IPS DF 6.9 (cell line): ENCODE measurements around the gene LHFPL3.
"Not testable (repeated sequence)": the region's sequence is repeated elsewhere in the genome, so short reads cannot be mapped to it uniquely, and the experiment has no call there.

ENCODE experiments used
- DNase-seq: peaks from one replicate; pipeline ENCODE4 v3.0.0-alpha.2; 2013; ENCODE audit warnings: low read depth, low spot score
- H3K27ac ChIP-seq: one replicate; pipeline ENCODE4 v1.5.1; 2013; ENCODE audit warnings: low read length, control low read depth
- H3K27me3 ChIP-seq: 2 replicates; pipeline ENCODE4 v1.6.1; 2013; ENCODE audit warnings: mild to moderate bottlenecking, low read length; ENCODE audit not compliant: control insufficient read depth, insufficient read depth
- H3K36me3 ChIP-seq: 2 replicates; pipeline ENCODE4 v1.6.1; 2013; ENCODE audit warnings: low read length; ENCODE audit not compliant: control insufficient read depth, insufficient read depth
- H3K4me1 ChIP-seq: 2 replicates; pipeline ENCODE4 v1.6.1; 2013; ENCODE audit warnings: low read length; ENCODE audit not compliant: control insufficient read depth, insufficient read depth
- H3K4me3 ChIP-seq: 2 replicates; pipeline ENCODE4 v1.5.1; 2013; ENCODE audit warnings: mild to moderate bottlenecking, low read length
- H3K9me3 ChIP-seq: 2 replicates; pipeline ENCODE4 v1.6.1; 2013; ENCODE audit warnings: low read length, inconsistent platforms; ENCODE audit not compliant: control insufficient read depth, insufficient read depth
- WGBS: extraction: QIAGEN DNeasy Blood & Tissue Kit; methylation state at CpG from one replicate; pipeline ENCODE4 v1.1.7; 2013; ENCODE audit warnings: mixed read lengths, missing lambda C conversion rate; ENCODE audit not compliant: insufficient read length, insufficient coverage; 5-methylcytosine and 5-hydroxymethylcytosine counted together

LHFPL3 gene

GRCh38 chr7:104328296-104328969, at the start of gene LHFPL3:
TSS of gene LHFPL3 (plus strand) at chr7:104328603.
- no peak for DNase-seq
- Histone ChIP-seq H3K4me1 (no peaks in the 10 kb centered on the region), H3K27me3 (peaks cover 34% of the 10 kb centered on the region), H3K27ac (no peak within 1 kb of the TSS), H3K9me3 (no peaks in the 10 kb centered on the region), H3K4me3 (peak within 1 kb of the TSS; percentile 63), H3K36me3 (no peaks in the 10 kb centered on the region)
- no CpG with 5 or more reads among the region's 62 CpGs for WGBS

DNA sequence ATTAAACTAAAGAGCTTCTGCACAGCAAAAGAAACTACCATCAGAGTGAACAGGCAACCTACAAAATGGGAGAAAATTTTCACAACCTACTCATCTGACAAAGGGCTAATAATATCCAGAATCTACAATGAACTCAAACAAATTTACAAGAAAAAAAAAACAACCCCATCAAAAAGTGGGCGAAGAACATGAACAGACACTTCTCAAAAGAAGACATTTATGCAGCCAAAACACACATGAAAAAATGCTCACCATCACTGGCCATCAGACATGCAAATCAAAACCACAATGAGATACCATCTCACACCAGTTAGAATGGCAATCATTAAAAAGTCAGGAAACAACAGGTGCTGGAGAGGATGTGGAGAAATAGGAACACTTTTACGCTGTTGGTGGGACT, 46.7 kb upstream of the LHFPL3 start:
- not testable (repeated sequence) for H3K27ac ChIP-seq, H3K4me3 ChIP-seq, H3K9me3 ChIP-seq, H3K36me3 ChIP-seq, DNase-seq, H3K4me1 ChIP-seq, H3K27me3 ChIP-seq
- WGBS: no CpG with 5 or more reads among the region's 2 CpGs

- H3K27ac ChIP-seq: no peak overlapping the region
- H3K27me3 ChIP-seq: no peaks in the 10 kb centered on the region
- DNase-seq: no peak
- H3K36me3 ChIP-seq: no peaks in the 10 kb centered on the region
- H3K4me3 ChIP-seq: no peak overlapping the region
- WGBS: no CpG with 5 or more reads among the region's 1 CpG
- H3K4me1 ChIP-seq: no peaks in the 10 kb centered on the region
- no peaks in the 10 kb centered on the region for H3K9me3 ChIP-seq
Measured at GRCh38 chr7:104286839-104287238, 41.6 kb upstream of the LHFPL3 start.

- WGBS: no CpG with 5 or more reads among the region's 1 CpG
Measured at GRCh38 chr7:104288137-104288536, 40.3 kb upstream of the LHFPL3 start.

GRCh38 chr7:104294291-104294690, 34.1 kb upstream of the LHFPL3 start:
- DNase-seq: no peak
- no peaks in the 10 kb centered on the region for H3K9me3 ChIP-seq
- H3K4me3 ChIP-seq: no peak overlapping the region
- no peaks in the 10 kb centered on the region for H3K4me1 ChIP-seq
- no peak overlapping the region for H3K27ac ChIP-seq
- no peaks in the 10 kb centered on the region for H3K27me3 ChIP-seq
- WGBS: no CpG with 5 or more reads among the region's 3 CpGs
- no peaks in the 10 kb centered on the region for H3K36me3 ChIP-seq

More at GRCh38 chr7:104288137-104288536, 40.3 kb upstream of the LHFPL3 start:
- no peak overlapping the region for H3K4me3 ChIP-seq
- no peaks in the 10 kb centered on the region for H3K9me3 ChIP-seq
- no peaks in the 10 kb centered on the region for H3K36me3 ChIP-seq
- no peak overlapping the region for H3K27ac ChIP-seq
- no peak for DNase-seq
- H3K4me1 ChIP-seq: no peaks in the 10 kb centered on the region
- no peaks in the 10 kb centered on the region for H3K27me3 ChIP-seq

- no peaks in the 10 kb centered on the region for H3K27me3 ChIP-seq
- H3K27ac ChIP-seq: no peak overlapping the region
- no peak overlapping the region for H3K4me3 ChIP-seq
- H3K9me3 ChIP-seq: no peaks in the 10 kb centered on the region
- WGBS: no CpG with 5 or more reads among the region's 3 CpGs
- H3K36me3 ChIP-seq: no peaks in the 10 kb centered on the region
- no peak for DNase-seq
- H3K4me1 ChIP-seq: no peaks in the 10 kb centered on the region
Measured at GRCh38 chr7:104296266-104296665, 32.1 kb upstream of the LHFPL3 start.

DNA sequence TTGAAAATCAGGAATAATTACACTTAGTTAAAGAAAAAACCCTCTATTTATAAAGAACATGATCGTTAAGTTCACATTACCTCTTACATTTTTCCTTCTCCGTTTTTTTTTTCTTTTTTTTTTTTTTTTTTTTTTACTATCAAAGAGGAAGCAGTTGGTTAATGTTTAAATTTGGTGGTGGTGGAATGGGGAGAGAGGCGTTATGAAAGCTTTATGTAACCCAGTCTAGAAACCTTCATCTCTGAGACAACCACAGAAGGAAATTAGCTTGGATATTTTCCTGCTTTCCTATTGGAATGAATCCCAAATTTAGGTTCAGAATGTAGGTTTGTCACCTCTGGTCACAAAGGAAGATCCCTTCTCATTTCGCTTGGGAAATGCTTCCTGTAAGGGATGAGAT, 31.5 kb upstream of the LHFPL3 start:
- H3K36me3 ChIP-seq: no peaks in the 10 kb centered on the region
- 100% methylated on average over 2 of the region's 4 CpGs for WGBS
- DNase-seq: no peak
- H3K4me3 ChIP-seq: no peak overlapping the region
- no peak overlapping the region for H3K27ac ChIP-seq
- H3K4me1 ChIP-seq: no peaks in the 10 kb centered on the region
- no peaks in the 10 kb centered on the region for H3K9me3 ChIP-seq
- H3K27me3 ChIP-seq: no peaks in the 10 kb centered on the region

DNA sequence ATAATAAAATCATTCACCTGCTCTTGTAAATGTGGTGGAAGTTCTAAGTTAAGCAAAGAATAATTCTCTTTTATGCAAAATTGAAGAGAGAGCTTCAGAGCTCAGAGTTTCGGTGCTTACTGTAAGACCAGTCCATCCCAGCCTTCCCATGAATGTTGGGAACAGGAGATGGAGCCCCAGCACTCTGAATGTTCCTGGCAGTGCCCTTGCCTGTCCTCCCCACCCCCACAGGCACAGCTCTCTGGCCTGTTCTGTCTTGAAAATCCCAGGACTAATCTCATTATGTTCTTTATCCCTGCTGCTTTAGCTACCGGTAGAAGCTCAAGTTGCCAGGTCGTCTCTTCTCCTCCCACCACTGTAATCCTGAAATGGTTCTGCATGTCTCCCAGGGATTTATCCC, 29.1 kb upstream of the LHFPL3 start:
- H3K36me3 ChIP-seq: no peaks in the 10 kb centered on the region
- no peaks in the 10 kb centered on the region for H3K27me3 ChIP-seq
- H3K4me1 ChIP-seq: no peaks in the 10 kb centered on the region
- no CpG with 5 or more reads among the region's 3 CpGs for WGBS
- no peak overlapping the region for H3K27ac ChIP-seq
- H3K9me3 ChIP-seq: no peaks in the 10 kb centered on the region
- no peak for DNase-seq
- H3K4me3 ChIP-seq: no peak overlapping the region

DNA sequence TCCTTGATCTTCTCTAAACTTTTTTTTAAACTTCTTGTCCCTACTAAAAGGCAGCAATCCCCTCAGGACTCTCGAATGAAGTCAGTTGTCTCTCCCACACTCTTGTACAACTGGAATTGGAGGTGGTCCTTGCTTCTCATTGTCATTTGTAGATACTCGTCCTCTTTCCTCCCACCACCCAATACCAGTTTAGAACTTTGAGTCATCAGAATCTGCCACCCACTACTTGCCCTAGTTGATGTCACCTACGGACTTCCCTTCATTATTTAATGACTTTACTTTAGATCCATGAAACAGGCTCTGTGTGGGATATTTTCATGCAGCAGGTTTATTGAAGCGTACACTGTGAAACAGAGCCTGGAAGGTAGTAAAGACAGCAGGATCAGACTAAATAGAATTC, 28.6 kb upstream of the LHFPL3 start:
- H3K27ac ChIP-seq: no peak overlapping the region
- no peaks in the 10 kb centered on the region for H3K36me3 ChIP-seq
- no peak for DNase-seq
- H3K27me3 ChIP-seq: no peaks in the 10 kb centered on the region
- WGBS: no CpG with 5 or more reads among the region's 4 CpGs
- no peaks in the 10 kb centered on the region for H3K4me1 ChIP-seq
- H3K4me3 ChIP-seq: no peak overlapping the region
- H3K9me3 ChIP-seq: no peaks in the 10 kb centered on the region

DNA sequence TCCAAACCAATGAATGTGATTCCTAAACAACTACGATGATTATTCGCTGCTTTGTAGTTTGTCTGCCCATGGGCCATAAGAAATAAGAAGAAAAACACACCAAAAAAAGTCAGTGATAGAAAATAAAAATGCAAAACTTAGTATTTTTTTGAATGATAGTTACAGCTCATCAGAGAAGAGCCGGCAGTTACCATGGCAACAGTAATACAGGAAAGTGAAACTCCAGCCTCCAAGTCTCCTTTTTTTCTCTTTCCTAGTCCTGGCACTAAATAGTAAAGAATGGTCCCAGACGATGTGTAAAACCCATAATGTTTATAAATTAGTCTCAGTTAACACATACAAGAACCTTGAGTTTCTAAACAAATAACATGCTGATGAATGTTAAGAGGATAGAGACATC, 21.6 kb upstream of the LHFPL3 start:
- no peak overlapping the region for H3K27ac ChIP-seq
- no CpG with 5 or more reads among the region's 4 CpGs for WGBS
- no peaks in the 10 kb centered on the region for H3K4me1 ChIP-seq
- no peaks in the 10 kb centered on the region for H3K36me3 ChIP-seq
- H3K27me3 ChIP-seq: no peaks in the 10 kb centered on the region
- no peaks in the 10 kb centered on the region for H3K9me3 ChIP-seq
- no peak for DNase-seq
- no peak overlapping the region for H3K4me3 ChIP-seq

- Histone ChIP-seq H3K36me3 (no peaks in the 10 kb centered on the region), H3K27me3 (no peaks in the 10 kb centered on the region), H3K27ac (no peak overlapping the region), H3K4me3 (no peak overlapping the region), H3K9me3 (no peaks in the 10 kb centered on the region), H3K4me1 (no peaks in the 10 kb centered on the region)
- DNase-seq: no peak
- WGBS: no CpG with 5 or more reads among the region's 5 CpGs
Measured at GRCh38 chr7:104317948-104318629, 10.3 kb upstream of the LHFPL3 start.
